Endothelial cell of umbilical vein (primary cell): ENCODE results near the gene ADCY7. TPM values are rescaled to one million over a fixed set of nuclear protein-coding genes. Genes with fewer than 3 reads are reported as not detected.

Experiments
- BruUV-seq: library from RNA; stranded (reverse); fragments of 400-500 nt; replicated peaks from 2 replicates; lab custom pipeline; 2021; lab: Mats Ljungman, UMichigan
- CTCF ChIA-PET: fragments of 300-600, 350-600 bp; sonication (Branson Sonifier 250); formaldehyde crosslinking; loops from one replicate; lab custom pipeline; 2021; ENCODE audit warnings: antibody characterized with exemption, inconsistent platforms; lab: Charles Lee
- POLR2A ChIA-PET: fragments of 300-600, 350-600 bp; sonication (Branson Sonifier 250); formaldehyde crosslinking; loops from one replicate; lab custom pipeline; 2021; ENCODE audit warnings: antibody characterized with exemption, inconsistent platforms; lab: Charles Lee
- DNase-seq: peaks from one replicate; pipeline ENCODE4 v3.0.0-alpha.2; 2011; ENCODE audit warnings: low read depth, low spot score
- FAIRE-seq: peaks from 2 replicates; lab custom pipeline; 2011; peaks lifted over from hg19 to GRCh38; lab: Jason Lieb, UNC
- H2AFZ ChIP-seq: 2 replicates; pipeline ENCODE4 v1.6.0; 2012; ENCODE audit warnings: low read depth, low read length, control low read depth, inconsistent platforms
- H3K27ac ChIP-seq: 2 replicates; pipeline ENCODE4 v1.5.1; 2011; ENCODE audit warnings: low read depth, mild to moderate bottlenecking, control low read depth, low read length, moderate library complexity; ENCODE audit not compliant: insufficient read depth
- H3K27me3 ChIP-seq, 2 experiments: 2 replicates each; pipeline versions ENCODE4 v1.6.0 to v1.6.1; 2011; ENCODE audit warnings: low read length in 2 of 2, mixed read lengths in 1 of 2; ENCODE audit not compliant: control insufficient read depth in 2 of 2, insufficient read depth in 2 of 2
- H3K36me3 ChIP-seq, 2 experiments: 2 replicates in 1 of 2; 3 replicates in 1 of 2; pipeline ENCODE4 v1.5.1; 2011; ENCODE audit warnings: low read length in 2 of 2, mild to moderate bottlenecking in 1 of 2, moderate library complexity in 1 of 2; ENCODE audit not compliant: control insufficient read depth in 2 of 2, insufficient read depth in 2 of 2; ENCODE audit errors: extremely low read depth in 1 of 2
- H3K4me1 ChIP-seq: 3 replicates; pipeline ENCODE4 v1.5.1; 2011; ENCODE audit warnings: mild to moderate bottlenecking, low read length; ENCODE audit not compliant: control insufficient read depth, insufficient read depth; ENCODE audit errors: extremely low read depth
- H3K4me2 ChIP-seq: 2 replicates; pipeline ENCODE4 v1.6.1; 2011; ENCODE audit warnings: low read length, control low read depth, mixed read lengths; ENCODE audit not compliant: insufficient read depth
- H3K4me3 ChIP-seq, 3 experiments: fragments of 200-600 bp in 1 of 3; sonication (generic), shearing (Covaris generic) in 1 of 3; replicated peaks in 1 of 3; 2 replicates each; pipeline ENCODE4 v1.5.1; 2011 to 2016; ENCODE audit warnings: control low read depth in 3 of 3, low read length in 3 of 3, mild to moderate bottlenecking in 2 of 3, inconsistent platforms in 1 of 3, low read depth in 1 of 3, moderate library complexity in 1 of 3; ENCODE audit not compliant: insufficient read depth in 1 of 3
- H3K79me2 ChIP-seq: 2 replicates; pipeline ENCODE4 v1.6.0; 2012; ENCODE audit warnings: low read length, inconsistent platforms; ENCODE audit not compliant: control insufficient read depth, insufficient read depth
- H3K9ac ChIP-seq: replicated peaks from 2 replicates; pipeline ENCODE3; 2011; ENCODE audit warnings: low read length, control low read depth; ENCODE audit not compliant: insufficient read depth; ENCODE audit errors: extremely low read depth
- H3K9me1 ChIP-seq: replicated peaks from 3 replicates; pipeline ENCODE4 v1.6.0; 2011; ENCODE audit warnings: mild to moderate bottlenecking, low read length; ENCODE audit not compliant: control insufficient read depth, insufficient read depth; ENCODE audit errors: extremely low read depth
- H3K9me3 ChIP-seq: replicated peaks from 2 replicates; pipeline ENCODE4 v1.5.1; 2012; ENCODE audit warnings: low read length, inconsistent platforms; ENCODE audit not compliant: control insufficient read depth, insufficient read depth
- H4K20me1 ChIP-seq: replicated peaks from 2 replicates; pipeline ENCODE3; 2011; ENCODE audit warnings: mild to moderate bottlenecking, low read length; ENCODE audit not compliant: control insufficient read depth, insufficient read depth; ENCODE audit errors: extremely low read depth
- CTCF ChIP-seq, 2 donors: IDR thresholded peaks; 1 replicate in 1 of 2; 2 replicates in 1 of 2; pipeline ENCODE4 v1.5.1; 2011; ENCODE audit warnings: low read length in 2 of 2, mild to moderate bottlenecking in 2 of 2, moderate library complexity in 2 of 2, control low read depth in 1 of 2, inconsistent platforms in 1 of 2, low read depth in 1 of 2; ENCODE audit not compliant: insufficient read depth in 1 of 2; ENCODE audit errors: extremely low read depth in 1 of 2
- EZH2 ChIP-seq: IDR thresholded peaks from 2 replicates; pipeline ENCODE4 v1.6.1; 2012; ENCODE audit warnings: borderline replicate concordance, low read depth, mild to moderate bottlenecking, moderate library complexity, low read length, inconsistent platforms; ENCODE audit not compliant: severe bottlenecking
- GATA2 ChIP-seq: IDR thresholded peaks from 2 replicates; pipeline ENCODE4 v1.7.0; 2011; ENCODE audit warnings: low read depth, mild to moderate bottlenecking, moderate library complexity, mixed read lengths, low read length; ENCODE audit not compliant: insufficient read length, insufficient read depth
- JUN ChIP-seq: IDR thresholded peaks from 2 replicates; pipeline ENCODE4 v1.6.1; 2011; ENCODE audit warnings: borderline replicate concordance, low read depth; ENCODE audit not compliant: insufficient read length, insufficient read depth
- MAX ChIP-seq: IDR thresholded peaks from 2 replicates; pipeline ENCODE4 v1.6.1; 2011; ENCODE audit not compliant: insufficient read depth, insufficient read length
- MYC ChIP-seq: IDR thresholded peaks from one replicate; pipeline ENCODE4 v1.6.1; 2011; ENCODE audit warnings: mild to moderate bottlenecking, low read depth, low read length
- POLR2A ChIP-seq: IDR thresholded peaks from 2 replicates; pipeline ENCODE4 v1.6.1; 2012; ENCODE audit warnings: low read depth, mild to moderate bottlenecking, control low read depth, low read length
- POLR2AphosphoS5 ChIP-seq: IDR thresholded peaks from 2 replicates; pipeline ENCODE4 v1.6.1; 2012; ENCODE audit warnings: low read depth, mild to moderate bottlenecking, control low read depth, low read length, moderate library complexity; ENCODE audit not compliant: insufficient read depth
- dilution Hi-C: fragments of 300-500 bp; cut with MboI; formaldehyde crosslinking; loops from one replicate; pipeline ENCODE4 v1.15.0; 2019; ENCODE audit warnings: low sequenced_read_pairs; ENCODE audit not compliant: extremely low pct_ligation_motif_present
- intact Hi-C: fragments of 100-400 bp; cut with micrococcal nuclease; formaldehyde crosslinking; loops from one replicate; pipeline ENCODE4 v1.10.0; 2022
- polyA plus RNA-seq, 4 experiments: library from polyadenylated mRNA; depleted of rRNA in 3 of 4; stranded (reverse) in 3 of 4; unstranded in 1 of 4; fragments of >200 nt; gene quantifications; 2 replicates each; pipeline versions ENCODE4 v1.2.1 to v1.2.3, GENCODE V29; 2011 to 2012; ENCODE audit warnings: missing spikeins in 1 of 4
- total RNA-seq: library from RNA; stranded (reverse); gene quantifications from 2 replicates; pipeline ENCODE4 v1.2.3, GENCODE V29; 2021

Gene ADCY7
- total and polyA plus RNA-seq, 2 donors (not counting 3 experiments of a cell fraction or from before 2014, with no cell fraction given): 3.5 to 9.3 TPM

- dilution Hi-C loops: no loop called here
- H3K9me3 ChIP-seq: no peaks in the 10 kb centered on the region
- no peaks in the 10 kb centered on the region for H3K9me1 ChIP-seq
- CTCF ChIA-PET: interaction anchor here (0.9 to 1.3 kb wide), 3 partner anchors 45 to 96 kb away, joined by 3 to 4 read pairs (median 3); no protein-coding TSS in a partner anchor
- BruUV-seq: TSS peak; percentile 17
- POLR2A ChIA-PET: no interaction called here
- no peak overlapping the region for H3K9ac ChIP-seq
- FAIRE-seq: no peak
- DNase-seq: no peak
- no peak overlapping the region for H3K4me3 ChIP-seq
- TF ChIP-seq MYC: no peak
- TF ChIP-seq JUN: no peak
- no peak for TF ChIP-seq MAX
- TF ChIP-seq EZH2: no peak
- no peak for TF ChIP-seq POLR2A
- TF ChIP-seq GATA2: no peak
- no peak for TF ChIP-seq POLR2AphosphoS5
- TF ChIP-seq CTCF (IDR thresholded peaks at IDR 0.05; ENCODE audit: extremely low read depth in 1 of 2, insufficient read depth in 1 of 2, low read depth in 1 of 2, low read length in 2 of 2): no peak
- H2AFZ ChIP-seq: no peak overlapping the region
- no peaks in the 10 kb centered on the region for H3K79me2 ChIP-seq
- H4K20me1 ChIP-seq: no peaks in the 10 kb centered on the region
- peaks cover 12% of the 10 kb centered on the region for H3K4me1 ChIP-seq
- no peaks in the 10 kb centered on the region for H3K27me3 ChIP-seq
- no peaks in the 10 kb centered on the region for H3K36me3 ChIP-seq
- intact Hi-C loops: no loop called here
- no peak overlapping the region for H3K4me2 ChIP-seq
- no peak overlapping the region for H3K27ac ChIP-seq
These were observed 43.4 kb downstream of the ADCY7 start for GRCh38 chr16:50309527-50310307.
